AG04449 (cell line): ENCODE results near the gene CEP164.
A peak's percentile ranks its signal among the peaks of the same experiment; 100 is the strongest.

ENCODE experiments used
- CTCF ChIA-PET: fragments of 350-600 bp; formaldehyde crosslinking; extraction: SDS; loops from one replicate; lab custom pipeline; 2021; ENCODE audit warnings: antibody characterized with exemption; lab: Yijun Ruan, JAX
- POLR2A ChIA-PET: fragments of 400-600, 350-600 bp; formaldehyde crosslinking; extraction: SDS; loops from one replicate; lab custom pipeline; 2020; ENCODE audit warnings: antibody characterized with exemption, inconsistent platforms; lab: Yijun Ruan, JAX
- DNase-seq: peaks from one replicate; pipeline ENCODE4 v3.0.0-alpha.2; 2010; ENCODE audit warnings: low read depth, low spot score
- H3K4me3 ChIP-seq: 2 replicates; pipeline ENCODE4 v1.5.1; 2011; ENCODE audit warnings: low read depth, mild to moderate bottlenecking, control low read depth, low read length
- TF ChIP-seq, protein P1 (sequence below): IDR thresholded peaks from one replicate; pipeline ENCODE4 v1.5.1; 2011; ENCODE audit warnings: mild to moderate bottlenecking, moderate library complexity, low read length, control low read depth, inconsistent platforms; ENCODE audit not compliant: insufficient read depth; ENCODE audit errors: missing control alignments

CEP164 gene

DNA sequence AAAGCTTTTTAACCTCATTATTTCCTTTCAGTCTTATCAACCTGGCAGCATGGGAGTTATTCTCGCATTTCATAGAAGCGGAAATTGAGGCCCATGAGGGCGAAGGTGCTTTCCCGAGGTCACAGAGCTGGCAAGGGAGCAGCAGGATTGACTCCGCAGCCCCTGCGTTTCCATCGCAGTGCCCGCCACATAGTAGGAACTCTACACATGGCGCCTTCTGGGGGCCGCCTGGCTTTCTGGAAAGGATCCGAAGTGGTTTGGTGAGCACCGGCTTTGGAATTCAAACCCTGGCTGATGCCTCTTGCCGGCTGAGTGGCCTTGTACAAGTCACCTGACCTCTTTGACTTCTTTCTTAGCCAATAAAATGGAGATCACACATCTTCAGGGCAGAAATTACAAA lies 93.4 kb downstream of the CEP164 start:
- POLR2A ChIA-PET, result no interaction called here
- TF ChIP-seq, protein P1, sequence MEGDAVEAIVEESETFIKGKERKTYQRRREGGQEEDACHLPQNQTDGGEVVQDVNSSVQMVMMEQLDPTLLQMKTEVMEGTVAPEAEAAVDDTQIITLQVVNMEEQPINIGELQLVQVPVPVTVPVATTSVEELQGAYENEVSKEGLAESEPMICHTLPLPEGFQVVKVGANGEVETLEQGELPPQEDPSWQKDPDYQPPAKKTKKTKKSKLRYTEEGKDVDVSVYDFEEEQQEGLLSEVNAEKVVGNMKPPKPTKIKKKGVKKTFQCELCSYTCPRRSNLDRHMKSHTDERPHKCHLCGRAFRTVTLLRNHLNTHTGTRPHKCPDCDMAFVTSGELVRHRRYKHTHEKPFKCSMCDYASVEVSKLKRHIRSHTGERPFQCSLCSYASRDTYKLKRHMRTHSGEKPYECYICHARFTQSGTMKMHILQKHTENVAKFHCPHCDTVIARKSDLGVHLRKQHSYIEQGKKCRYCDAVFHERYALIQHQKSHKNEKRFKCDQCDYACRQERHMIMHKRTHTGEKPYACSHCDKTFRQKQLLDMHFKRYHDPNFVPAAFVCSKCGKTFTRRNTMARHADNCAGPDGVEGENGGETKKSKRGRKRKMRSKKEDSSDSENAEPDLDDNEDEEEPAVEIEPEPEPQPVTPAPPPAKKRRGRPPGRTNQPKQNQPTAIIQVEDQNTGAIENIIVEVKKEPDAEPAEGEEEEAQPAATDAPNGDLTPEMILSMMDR, result no peak
- CTCF ChIA-PET, result no interaction called here
- H3K4me3 ChIP-seq, result no peak overlapping the region
- DNase-seq, result no peak

DNA sequence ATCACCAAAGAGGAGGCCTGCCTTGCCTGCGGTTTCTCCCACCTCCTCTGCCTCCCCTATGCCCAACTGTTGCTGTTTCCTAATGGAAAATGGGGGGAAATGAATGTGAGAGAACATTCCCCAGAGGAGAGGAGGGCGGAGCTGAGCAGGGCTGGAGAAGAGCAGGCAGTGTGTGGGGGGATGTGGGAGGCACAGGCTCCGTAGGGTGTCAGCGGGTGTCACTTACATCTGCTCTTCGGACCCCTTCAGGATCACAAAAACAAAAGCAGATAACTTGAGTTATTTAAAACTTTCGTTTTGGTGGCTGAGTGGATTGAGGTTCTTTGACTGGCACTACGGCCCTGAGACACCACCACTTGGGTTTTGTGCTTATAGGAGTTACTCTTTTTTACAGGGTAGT lies 93.8 kb downstream of the CEP164 start:
- TF ChIP-seq, protein P1, result no peak
- no peak overlapping the region for H3K4me3 ChIP-seq
- ChIA-PET CTCF (no interaction called here), POLR2A (no interaction called here)
- no peak for DNase-seq

DNA sequence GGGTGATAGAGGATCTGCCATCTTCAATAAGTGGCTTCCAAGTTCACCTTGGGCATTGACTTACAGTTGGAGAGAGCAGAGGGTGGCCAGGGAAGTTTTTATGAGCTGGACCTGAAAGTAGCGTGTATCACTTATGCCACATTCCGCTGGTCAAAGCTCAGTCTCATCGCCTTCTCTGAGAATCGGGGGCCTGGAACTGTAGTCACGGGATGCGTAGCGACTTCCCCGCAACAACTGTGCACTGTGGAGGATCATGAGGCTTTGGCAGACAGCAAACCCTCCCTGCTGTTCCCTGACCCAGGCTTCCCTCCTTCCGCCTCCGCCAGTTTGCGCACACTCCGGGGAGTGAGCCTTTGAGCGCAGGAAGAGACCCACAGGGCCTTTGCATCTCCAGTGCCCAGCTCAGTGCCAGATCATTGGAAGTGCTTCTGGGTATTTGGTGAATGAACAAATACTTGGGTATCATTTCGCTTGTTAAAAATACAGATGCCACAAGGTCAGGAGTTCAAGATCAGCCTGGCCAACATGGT lies 95.5 kb downstream of the CEP164 start:
- ChIA-PET POLR2A (no interaction called here), CTCF (interaction anchor here (1.2 to 5.7 kb wide), 3 partner anchors 8 to 394 kb away, joined by 3 to 151 read pairs (median 107); no protein-coding TSS in a partner anchor)
- no peak for DNase-seq
- H3K4me3 ChIP-seq, result no peak overlapping the region
- TF ChIP-seq, protein P1, result no peak

DNA sequence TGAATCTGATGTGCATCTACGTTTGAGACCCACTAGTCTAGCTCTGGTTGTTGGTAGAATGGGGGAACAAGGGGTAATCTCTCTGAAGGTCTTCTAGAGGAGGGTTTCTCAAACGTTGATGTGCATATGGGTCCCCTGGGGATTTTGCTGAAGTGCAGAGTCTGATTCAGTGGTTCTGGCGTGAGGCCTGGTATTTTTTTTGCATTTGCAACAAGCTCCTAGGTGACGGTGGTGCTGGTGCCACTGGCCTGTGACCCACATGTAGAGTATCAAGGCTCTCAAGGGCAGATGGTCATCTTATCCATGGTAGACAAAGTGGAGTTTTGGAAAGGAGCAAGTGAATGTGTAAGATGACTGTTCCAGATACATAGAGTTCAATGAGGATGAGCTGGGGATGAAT lies 97.1 kb downstream of the CEP164 start:
- ChIA-PET POLR2A (no interaction called here), CTCF (interaction anchor here (1.1 to 5.7 kb wide), 14 partner anchors 12 to 629 kb away, joined by 3 to 151 read pairs (median 14); no protein-coding TSS in a partner anchor)
- TF ChIP-seq, protein P1, result no peak
- no peak overlapping the region for H3K4me3 ChIP-seq
- no peak for DNase-seq

- ChIA-PET POLR2A (no interaction called here), CTCF (interaction anchor here (0.7 to 5.7 kb wide), 59 partner anchors 11 to 628 kb away, joined by 3 to 151 read pairs (median 4); partner anchors contain the start of genes CEP164 and FXYD2)
- no peak for DNase-seq
- H3K4me3 ChIP-seq, result no peak overlapping the region
- TF ChIP-seq, protein P1, result no peak
These were observed 98.1 kb downstream of the CEP164 start for GRCh38 chr11:117425679-117426296.

- TF ChIP-seq, protein P1, result peak; percentile 96
- CTCF ChIA-PET, result interaction anchor here (0.7 to 5.7 kb wide), 59 partner anchors 11 to 627 kb away, joined by 3 to 151 read pairs (median 4); partner anchors contain the start of genes CEP164 and FXYD2
- POLR2A ChIA-PET, result no interaction called here
- DNase-seq, result no peak
- H3K4me3 ChIP-seq, result no peak overlapping the region
These were observed 98.6 kb downstream of the CEP164 start for GRCh38 chr11:117426297-117426685.
